ENCODE results near the gene STXBP1.

STXBP1 gene

GRCh38 chr9:127693143-127693542 lies 81.1 kb downstream of the STXBP1 start:
- DNase-seq (ENCODE audit: low spot score) = no peak

- no peak for DNase-seq (ENCODE audit: low spot score)
Measured at GRCh38 chr9:127693697-127694096, 81.6 kb downstream of the STXBP1 start.

GRCh38 chr9:127694890-127695720 lies 83.0 kb downstream of the STXBP1 start:
- no peak for DNase-seq (ENCODE audit: low spot score)

- DNase-seq (ENCODE audit: low spot score) = no peak
Measured at GRCh38 chr9:127697575-127697974, 85.5 kb downstream of the STXBP1 start.

GRCh38 chr9:127698386-127698785 lies 86.3 kb downstream of the STXBP1 start:
- DNase-seq (ENCODE audit: low spot score) = no peak

GRCh38 chr9:127698985-127699670 lies 87.1 kb downstream of the STXBP1 start:
- peak; percentile 98 for DNase-seq (ENCODE audit: low spot score)

GRCh38 chr9:127700140-127700539 lies 88.1 kb downstream of the STXBP1 start:
- DNase-seq (ENCODE audit: low spot score) = no peak

GRCh38 chr9:127700594-127701255 lies 88.6 kb downstream of the STXBP1 start:
- no peak for DNase-seq (ENCODE audit: low spot score)

- DNase-seq (ENCODE audit: low spot score) = no peak
Measured at GRCh38 chr9:127703289-127703946, 91.3 kb downstream of the STXBP1 start.

GRCh38 chr9:127705577-127706379 lies 93.7 kb downstream of the STXBP1 start:
- DNase-seq (ENCODE audit: low spot score) = no peak

GRCh38 chr9:127706836-127707241 lies 94.8 kb downstream of the STXBP1 start, which contains the start of gene CFAP157:
Gene CFAP157, plus strand, starts transcription at chr9:127706988. Its CDS starts 44 bp downstream, at chr9:127707032.
- DNase-seq (ENCODE audit: low spot score) = no peak

- DNase-seq (ENCODE audit: low spot score) = peak; percentile 51
Measured at GRCh38 chr9:127707766-127708165, 95.7 kb downstream of the STXBP1 start.

GRCh38 chr9:127708952-127709587 lies 97.0 kb downstream of the STXBP1 start:
- DNase-seq (ENCODE audit: low spot score) = no peak

GRCh38 chr9:127710204-127710783 lies 98.2 kb downstream of the STXBP1 start:
- no peak for DNase-seq (ENCODE audit: low spot score)

GRCh38 chr9:127711226-127711701 lies 99.2 kb downstream of the STXBP1 start:
- no peak for DNase-seq (ENCODE audit: low spot score)

- DNase-seq (ENCODE audit: low spot score) = no peak
Measured at GRCh38 chr9:127711831-127712274, 99.8 kb downstream of the STXBP1 start.

- DNase-seq (ENCODE audit: low spot score) = no peak
Measured at GRCh38 chr9:127712371-127712770, 100.3 kb downstream of the STXBP1 start.

- no peak for DNase-seq (ENCODE audit: low spot score)
Measured at GRCh38 chr9:127712867-127713266, 100.8 kb downstream of the STXBP1 start.

- no peak for DNase-seq (ENCODE audit: low spot score)
Measured at GRCh38 chr9:127714020-127714750, 102.1 kb downstream of the STXBP1 start.
